ENCODE results near the gene HRC. TPM values are rescaled to one million over a fixed set of nuclear protein-coding genes. Genes with fewer than 3 reads are reported as not detected.
"Not testable (repeated sequence)": the region's sequence is repeated elsewhere in the genome, so short reads cannot be mapped to it uniquely, and the experiment has no call there.

Gene HRC
- total RNA-seq, 1 donor from 2014 or later: not detected

- no peak for DNase-seq (ENCODE audit: low read depth, low spot score)
Observed at GRCh38 chr19:49135686-49136085, 19.5 kb downstream of the HRC start.

- no peak for DNase-seq (ENCODE audit: low read depth, low spot score)
Observed at GRCh38 chr19:49133621-49134454, 21.4 kb downstream of the HRC start.

DNA sequence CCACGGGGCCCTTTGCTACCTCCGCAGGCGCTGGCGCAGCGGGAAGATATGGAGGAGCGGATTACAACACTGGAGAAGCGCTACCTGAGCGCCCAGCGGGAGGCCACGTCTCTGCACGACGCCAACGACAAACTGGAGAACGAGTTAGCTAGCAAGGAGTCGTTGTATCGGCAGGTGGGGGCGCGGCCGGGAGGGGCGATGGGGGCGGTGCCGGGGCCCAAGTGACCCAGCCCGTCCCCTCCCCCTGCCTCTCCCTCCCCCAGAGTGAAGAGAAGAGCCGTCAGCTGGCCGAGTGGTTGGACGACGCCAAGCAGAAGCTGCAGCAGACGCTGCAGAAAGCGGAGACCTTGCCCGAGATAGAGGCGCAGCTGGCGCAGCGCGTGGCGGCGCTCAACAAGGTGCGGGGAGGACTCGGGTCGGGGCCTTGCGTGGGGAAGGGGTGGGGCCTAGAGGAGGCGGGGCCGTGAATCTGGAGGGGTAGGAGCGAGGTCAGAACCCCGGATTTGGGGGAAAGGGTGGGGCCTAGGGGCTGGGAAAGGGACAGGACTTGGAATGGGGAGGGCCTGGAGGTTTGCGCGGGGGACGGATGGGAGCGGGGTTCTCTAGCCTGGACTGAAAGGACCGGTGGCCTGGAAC is 22.1 kb downstream of the HRC start:
- no peak for DNase-seq (ENCODE audit: low read depth, low spot score)

DNA sequence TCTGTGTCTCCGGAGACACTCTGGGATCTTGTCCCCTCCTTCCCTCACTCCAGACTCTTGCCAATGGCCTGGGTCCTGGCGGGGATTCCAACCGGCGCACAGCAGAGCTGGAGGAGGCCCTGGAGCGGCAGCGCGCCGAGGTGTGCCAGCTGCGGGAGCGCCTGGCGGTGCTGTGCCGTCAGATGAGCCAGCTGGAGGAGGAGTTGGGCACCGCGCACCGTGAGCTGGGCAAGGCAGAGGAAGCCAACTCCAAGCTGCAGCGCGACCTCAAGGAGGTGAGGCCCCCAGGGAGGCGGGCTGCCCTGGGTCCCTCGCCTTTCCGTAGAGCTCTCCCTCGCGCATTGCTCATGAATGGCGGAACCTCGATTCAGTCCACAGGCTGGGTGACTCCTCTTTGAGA is 24.9 kb downstream of the HRC start:
- no peak for DNase-seq (ENCODE audit: low read depth, low spot score)

DNA sequence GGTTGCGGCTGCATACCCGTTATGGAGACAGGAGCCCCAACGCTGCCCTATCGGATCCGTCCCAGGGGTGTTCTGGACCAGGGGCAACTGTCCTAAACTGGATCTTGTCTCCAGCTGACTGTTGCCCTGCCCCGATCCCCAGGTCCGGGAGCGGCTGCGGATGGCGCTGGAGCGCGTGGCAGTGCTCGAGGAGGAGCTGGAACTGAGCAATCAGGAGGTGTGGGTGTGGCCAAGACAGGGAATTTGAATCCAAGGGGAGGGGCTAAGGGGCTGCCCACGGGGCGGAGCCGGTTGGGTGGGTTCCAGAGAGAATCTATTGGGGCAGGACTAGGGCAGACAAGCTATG is 26.0 kb downstream of the HRC start:
- DNase-seq (ENCODE audit: low read depth, low spot score): no peak

- DNase-seq (ENCODE audit: low read depth, low spot score): no peak
Observed at GRCh38 chr19:49128545-49129237, 26.5 kb downstream of the HRC start.

DNA sequence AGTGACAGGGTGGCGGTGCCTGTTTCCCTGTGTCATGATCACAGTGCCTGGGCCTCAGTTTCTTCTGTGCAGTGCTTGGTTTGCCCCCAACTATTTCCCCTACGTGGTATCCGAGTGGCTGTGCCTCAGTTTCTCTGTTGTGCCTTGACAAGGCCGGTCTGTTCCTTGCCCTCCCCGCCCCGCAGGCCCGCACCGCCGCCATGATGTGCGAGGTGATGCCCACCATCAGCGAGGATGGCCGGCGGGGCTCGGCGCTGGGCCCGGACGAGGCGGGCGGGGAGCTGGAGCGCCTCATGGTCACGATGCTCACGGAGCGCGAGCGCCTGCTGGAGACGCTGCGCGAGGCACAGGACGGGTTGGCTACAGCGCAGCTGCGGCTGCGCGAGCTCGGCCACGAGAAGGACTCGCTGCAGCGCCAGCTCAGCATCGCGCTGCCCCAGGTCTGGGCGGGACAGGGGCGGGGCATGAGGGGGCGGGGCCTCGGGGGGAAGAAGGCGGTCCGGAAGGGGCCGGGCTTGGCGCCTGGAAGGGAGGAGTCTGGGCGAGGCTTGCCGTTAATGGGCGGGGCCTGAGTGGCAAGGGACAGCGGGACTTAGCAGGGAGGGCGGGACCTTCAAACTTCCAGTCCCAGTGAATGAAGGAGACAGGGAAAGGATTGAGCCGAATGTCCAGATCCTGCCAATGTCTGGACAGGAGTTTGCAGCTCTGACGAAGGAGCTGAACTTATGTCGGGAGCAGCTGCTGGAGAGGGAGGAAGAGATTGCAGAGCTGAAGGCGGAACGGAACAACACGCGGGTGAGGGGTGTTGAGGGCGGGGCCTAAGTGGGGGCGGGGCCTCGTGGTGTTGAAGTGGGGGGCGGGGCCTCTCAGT is 27.3 kb downstream of the HRC start:
- peak; percentile 87 for DNase-seq (ENCODE audit: low read depth, low spot score)

DNA sequence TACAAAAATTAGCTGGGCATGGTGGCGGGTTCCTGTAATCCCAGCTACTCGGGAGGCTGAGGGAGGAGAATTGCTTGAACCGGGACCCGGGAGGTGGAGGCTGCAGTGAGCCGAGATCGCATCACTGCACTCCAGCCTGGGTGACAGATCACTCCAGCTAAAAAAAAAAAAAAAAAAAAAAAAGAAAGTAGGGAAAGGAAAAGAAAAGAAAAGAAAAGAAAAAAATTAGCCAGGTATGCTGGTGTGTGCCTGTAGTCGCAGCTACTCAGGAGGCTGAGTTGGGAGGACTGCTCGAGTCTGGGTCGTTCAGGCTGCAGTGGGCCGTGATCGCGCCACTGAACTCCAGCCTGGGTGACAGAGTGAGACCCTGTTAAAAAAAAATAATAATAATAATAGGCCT is 28.0 kb downstream of the HRC start:
- not testable (repeated sequence) for DNase-seq (ENCODE audit: low read depth, low spot score)

DNA sequence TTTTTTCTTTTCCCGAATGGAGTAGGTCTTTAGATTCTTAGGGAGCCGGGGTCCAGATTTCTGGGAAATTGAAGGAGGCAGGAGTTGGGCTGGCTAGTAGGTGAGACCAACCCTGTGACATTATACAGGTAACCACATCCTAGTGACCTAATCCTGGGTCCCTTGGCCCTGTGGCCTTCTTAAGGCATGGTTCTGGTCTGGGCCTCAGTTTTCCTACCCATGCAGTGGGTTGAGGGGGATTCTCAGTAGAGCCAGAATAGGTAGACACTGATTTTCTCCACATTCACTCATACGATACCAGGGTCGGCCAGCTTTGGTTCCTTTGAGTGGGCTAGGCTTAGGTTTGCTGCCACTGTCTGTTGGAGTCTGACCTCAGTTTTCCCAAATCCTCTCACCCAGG is 28.6 kb downstream of the HRC start:
- no peak for DNase-seq (ENCODE audit: low read depth, low spot score)

DNA sequence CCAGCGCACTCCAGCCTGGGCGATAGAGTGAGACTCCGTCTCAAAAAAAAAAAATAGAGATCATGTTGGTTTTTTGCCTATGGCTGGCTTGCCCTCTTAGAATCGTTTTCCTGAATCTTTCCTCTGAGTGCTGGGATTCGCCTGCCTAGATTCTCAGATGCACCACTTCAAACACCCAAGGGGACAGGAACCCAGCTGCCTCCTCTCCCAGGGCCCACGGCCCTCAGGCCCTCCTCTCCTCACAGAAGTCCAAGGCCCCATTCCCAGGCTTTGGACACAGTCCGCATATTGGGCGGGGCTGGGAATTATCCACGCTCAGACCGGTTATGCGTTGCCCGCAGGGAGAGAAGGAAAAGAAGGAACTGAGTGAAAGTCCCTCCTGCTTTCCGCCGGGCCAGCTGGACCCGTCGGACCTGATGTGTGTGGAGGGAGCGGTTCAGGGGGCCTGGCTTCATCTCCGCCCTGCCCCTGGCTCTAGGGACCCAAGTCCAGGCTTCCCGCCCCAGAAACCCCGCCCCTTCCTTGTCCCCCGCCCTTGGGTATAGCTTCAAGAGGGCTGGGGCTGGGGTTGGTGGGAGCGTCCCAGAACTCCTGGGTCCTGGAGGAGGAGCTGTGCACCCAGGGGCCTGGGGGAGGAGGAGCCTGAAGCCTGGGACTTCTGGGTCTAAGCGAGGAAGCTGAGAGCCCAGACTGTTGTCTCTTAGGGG is 30.0 kb downstream of the HRC start:
- DNase-seq (ENCODE audit: low read depth, low spot score): no peak

DNA sequence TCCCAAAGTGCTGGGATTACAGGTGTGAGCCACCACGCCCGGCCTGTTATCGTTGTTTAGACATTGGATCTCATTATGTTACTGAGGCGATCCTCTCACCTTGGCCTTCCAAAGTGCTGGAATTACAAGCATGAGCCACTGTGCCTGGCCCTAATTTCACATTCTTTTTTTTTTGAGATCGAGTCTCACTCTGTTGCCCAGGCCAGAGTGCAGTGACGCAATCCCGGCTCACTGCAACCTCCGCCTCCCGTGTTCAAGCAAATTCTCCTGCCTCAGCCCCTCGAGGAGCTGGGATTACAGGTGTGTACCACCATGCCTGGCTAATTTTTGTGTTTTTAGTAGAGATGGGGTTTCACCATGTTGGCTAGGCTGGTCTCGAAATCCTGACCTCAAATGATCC is 31.9 kb downstream of the HRC start:
- DNase-seq (ENCODE audit: low read depth, low spot score): not testable (repeated sequence)

GRCh38 chr19:49121841-49122240 is 33.4 kb downstream of the HRC start:
- not testable (repeated sequence) for DNase-seq (ENCODE audit: low read depth, low spot score)

DNA sequence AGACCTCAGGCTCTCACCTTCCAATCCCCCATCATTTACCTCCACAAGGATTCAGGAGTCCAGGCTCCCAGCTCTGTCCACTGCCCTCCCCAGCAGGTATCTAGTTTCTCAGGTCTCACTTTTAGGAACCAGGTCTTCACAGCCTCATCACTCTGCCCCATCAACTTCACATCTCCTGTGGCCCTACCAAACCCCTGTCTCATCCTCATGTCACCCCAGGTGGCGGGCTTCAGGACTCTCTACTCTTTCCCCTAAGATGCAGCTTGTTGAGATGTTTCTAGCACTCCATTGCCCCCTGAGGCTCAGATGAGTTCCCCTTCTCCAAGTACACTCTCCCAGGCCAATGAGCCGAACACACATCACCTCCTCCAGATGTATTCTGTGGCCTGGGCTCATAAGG is 34.3 kb downstream of the HRC start:
- DNase-seq (ENCODE audit: low read depth, low spot score): no peak

GRCh38 chr19:49120325-49120683 is 34.9 kb downstream of the HRC start:
- DNase-seq (ENCODE audit: low read depth, low spot score): no peak

DNA sequence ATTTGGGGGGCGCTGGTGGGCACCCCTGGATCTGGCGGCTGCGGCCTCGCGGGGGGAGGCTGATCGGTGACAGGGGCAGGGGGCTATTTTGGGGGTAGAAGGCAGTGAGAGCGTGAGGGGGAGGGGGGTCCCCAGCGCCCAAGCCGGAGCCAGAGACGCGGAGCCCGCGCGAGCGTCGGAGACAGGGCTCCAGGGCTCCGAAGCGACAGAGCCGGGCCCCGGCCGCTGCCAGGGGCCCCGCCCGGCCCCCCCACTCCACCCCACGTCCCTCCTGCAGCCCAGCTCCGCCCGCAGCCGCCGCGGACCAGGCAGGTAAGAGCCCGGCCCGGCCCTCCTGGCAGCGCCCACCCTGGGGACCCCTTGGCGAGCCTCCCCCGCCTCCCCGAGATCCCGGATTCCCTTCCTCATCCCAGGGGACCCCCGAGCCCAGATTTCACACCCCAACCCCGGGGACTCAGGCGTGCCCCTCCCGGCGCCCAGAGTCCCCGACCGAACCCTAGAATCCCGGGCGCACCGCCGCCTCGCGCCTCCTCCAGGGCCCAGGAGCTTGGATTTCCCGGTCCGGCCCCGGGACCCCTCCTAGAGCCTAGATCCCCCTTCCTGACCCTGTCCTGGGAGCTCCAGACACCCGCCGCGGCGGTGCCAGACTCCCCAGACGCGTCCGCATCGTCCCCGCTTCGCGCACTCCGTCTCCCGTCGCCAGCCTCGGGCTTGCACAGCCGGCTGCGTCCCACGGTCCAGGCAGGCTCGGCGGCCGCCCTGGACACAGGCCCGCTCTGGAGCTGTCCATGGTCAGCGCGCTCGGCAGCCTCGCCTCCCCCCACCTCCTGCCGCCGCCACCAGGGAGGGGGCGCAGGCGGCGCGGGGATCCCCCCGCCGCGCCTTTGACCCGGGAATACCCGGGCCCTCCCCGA is 35.5 kb downstream of the HRC start, which contains the start of gene PPFIA3:
Gene PPFIA3, plus strand, starts transcription at position 134 of the 914 bp plus-strand sequence. CDS start 8,330 bp downstream, outside the sequence.
- DNase-seq (ENCODE audit: low read depth, low spot score): no peak

DNA sequence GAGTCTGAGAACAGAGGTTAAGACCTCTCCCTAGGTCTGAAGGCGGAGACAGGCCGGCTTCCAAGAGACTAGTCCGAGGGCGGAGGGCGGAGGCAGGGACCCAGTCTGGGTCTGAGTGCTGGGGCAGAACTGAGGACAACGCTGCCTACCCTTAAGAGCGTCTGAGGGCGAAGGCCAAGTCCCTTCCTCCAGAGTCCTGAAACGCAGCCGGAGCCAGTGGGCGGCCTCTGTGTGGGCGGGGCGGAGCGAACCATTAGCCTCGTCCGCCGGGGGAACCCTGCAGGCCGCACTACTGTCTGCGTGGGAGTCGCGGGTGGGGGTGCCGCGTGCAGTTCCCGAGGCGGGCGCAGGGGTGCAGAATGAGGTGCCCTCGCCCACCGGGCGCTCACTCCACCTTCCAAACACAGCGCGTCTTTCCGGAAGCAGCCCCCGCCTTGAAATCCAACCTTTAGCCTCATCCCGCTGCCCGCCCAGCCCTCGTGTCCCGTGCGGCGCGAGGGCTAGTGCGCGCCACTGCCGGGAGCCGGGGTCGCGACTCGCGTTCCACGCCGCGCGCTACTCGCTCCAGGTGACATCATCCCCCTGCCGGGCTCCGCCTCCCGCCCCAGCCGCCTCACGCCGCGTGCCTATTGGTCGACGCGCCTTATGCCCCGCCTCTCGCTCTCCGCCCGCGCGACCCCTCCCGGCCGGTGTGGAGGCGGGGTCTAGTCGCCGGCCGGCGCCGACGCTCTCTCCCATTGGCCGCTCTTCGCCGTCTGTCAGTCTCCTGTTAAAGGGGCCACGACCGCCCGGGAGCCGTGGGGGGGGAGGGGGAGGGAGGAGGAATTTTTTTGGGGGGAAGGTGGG is 36.4 kb downstream of the HRC start, which contains the start of gene C19orf73:
Gene C19orf73, minus strand, starts transcription at position 579 of the 846 bp plus-strand sequence. Its CDS starts 121 bp downstream, at position 458.
- peak; percentile 75 for DNase-seq (ENCODE audit: low read depth, low spot score)

DNA sequence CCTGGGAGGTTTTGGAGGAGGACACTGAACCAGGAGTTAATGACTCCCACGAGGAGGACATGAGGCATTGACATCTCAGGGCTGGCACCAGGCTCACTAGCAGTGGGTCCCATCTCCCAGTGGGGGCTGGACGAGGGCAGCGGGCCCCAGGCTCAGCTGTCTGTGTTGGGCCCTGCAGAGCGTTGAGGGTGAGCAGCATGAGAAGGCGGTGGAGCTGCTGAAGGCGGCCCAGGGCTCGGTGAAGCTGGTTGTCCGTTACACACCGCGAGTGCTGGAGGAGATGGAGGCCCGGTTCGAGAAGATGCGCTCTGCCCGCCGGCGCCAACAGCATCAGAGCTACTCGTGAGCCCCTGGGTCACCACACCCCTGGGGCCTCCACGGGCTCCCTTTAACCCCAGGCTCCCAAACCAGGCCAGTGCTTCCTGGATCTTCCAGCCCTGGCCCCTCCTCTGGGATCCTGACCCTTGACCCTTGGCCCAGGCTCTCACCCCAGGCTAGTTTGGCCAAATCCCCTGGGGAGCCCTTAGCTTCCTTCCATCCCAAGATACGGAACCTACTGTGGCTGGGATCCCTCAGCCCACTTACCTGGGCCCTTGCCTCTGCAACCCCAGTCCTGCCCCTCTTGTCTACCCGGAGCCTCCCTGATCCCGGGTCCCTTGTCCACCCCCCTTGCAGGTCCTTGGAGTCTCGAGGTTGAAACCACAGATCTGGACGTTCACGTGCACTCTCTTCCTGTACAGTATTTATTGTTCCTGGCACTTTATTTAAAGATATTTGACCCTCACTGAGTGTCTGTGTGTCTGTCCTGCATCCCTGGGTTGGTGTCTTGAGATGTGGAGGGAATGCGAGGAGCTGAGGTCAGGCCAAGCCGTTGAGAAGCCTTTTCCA is 37.3 kb downstream of the HRC start:
- DNase-seq (ENCODE audit: low read depth, low spot score): no peak

- DNase-seq (ENCODE audit: low read depth, low spot score): no peak
Observed at GRCh38 chr19:49116544-49116943, 38.7 kb downstream of the HRC start.
